ENCODE data around the gene MEF2C. TPM values are rescaled to one million over a fixed set of nuclear protein-coding genes. Genes with fewer than 3 reads are reported as not detected.

MEF2C gene
- total RNA-seq, 1 donor from 2014 or later, result 0.25 TPM

GRCh38 chr5:88725454-88725853, 157.5 kb downstream of the MEF2C start:
- intact Hi-C loops (cut with micrococcal nuclease), result no loop called here

- intact Hi-C loops (cut with micrococcal nuclease), result no loop called here
These were observed 158.8 kb downstream of the MEF2C start for GRCh38 chr5:88724201-88724600.

- intact Hi-C loops (cut with micrococcal nuclease), result no loop called here
These were observed 160.4 kb downstream of the MEF2C start for GRCh38 chr5:88722546-88723073.

- intact Hi-C loops (cut with micrococcal nuclease), result no loop called here
These were observed 163.6 kb downstream of the MEF2C start for GRCh38 chr5:88719434-88719833.

GRCh38 chr5:88718736-88719135, 164.2 kb downstream of the MEF2C start:
- intact Hi-C loops (cut with micrococcal nuclease), result no loop called here

- intact Hi-C loops (cut with micrococcal nuclease), result no loop called here
These were observed 166.9 kb downstream of the MEF2C start for GRCh38 chr5:88716101-88716500.

GRCh38 chr5:88715503-88715902, 167.5 kb downstream of the MEF2C start:
- intact Hi-C loops (cut with micrococcal nuclease), result no loop called here

- intact Hi-C loops (cut with micrococcal nuclease), result no loop called here
These were observed 169.2 kb downstream of the MEF2C start for GRCh38 chr5:88713818-88714217.

GRCh38 chr5:88708682-88709398, 174.1 kb downstream of the MEF2C start:
- intact Hi-C loops (cut with micrococcal nuclease), result no loop called here

- intact Hi-C loops (cut with micrococcal nuclease), result no loop called here
These were observed 175.0 kb downstream of the MEF2C start for GRCh38 chr5:88708021-88708420.

- intact Hi-C loops (cut with micrococcal nuclease), result no loop called here
These were observed 175.6 kb downstream of the MEF2C start for GRCh38 chr5:88707216-88707965.

GRCh38 chr5:88702332-88702731, 180.7 kb downstream of the MEF2C start:
- intact Hi-C loops (cut with micrococcal nuclease), result no loop called here

- intact Hi-C loops (cut with micrococcal nuclease), result no loop called here
These were observed 182.9 kb downstream of the MEF2C start for GRCh38 chr5:88700121-88700520.

GRCh38 chr5:88698290-88698689, 184.7 kb downstream of the MEF2C start:
- intact Hi-C loops (cut with micrococcal nuclease), result no loop called here

- intact Hi-C loops (cut with micrococcal nuclease), result no loop called here
These were observed 186.5 kb downstream of the MEF2C start for GRCh38 chr5:88696466-88696865.

- intact Hi-C loops (cut with micrococcal nuclease), result no loop called here
These were observed 187.1 kb downstream of the MEF2C start for GRCh38 chr5:88695931-88696330.

GRCh38 chr5:88695232-88695631, 187.8 kb downstream of the MEF2C start:
- intact Hi-C loops (cut with micrococcal nuclease), result no loop called here

GRCh38 chr5:88694023-88694679, 188.8 kb downstream of the MEF2C start:
- intact Hi-C loops (cut with micrococcal nuclease), result loop anchor here (5.0 kb wide), 2 partner anchors 37 to 188 kb away; partner anchors contain the start of gene MEF2C

GRCh38 chr5:88693071-88693932, 189.7 kb downstream of the MEF2C start:
- intact Hi-C loops (cut with micrococcal nuclease), result loop anchor here (5.0 kb wide), 2 partner anchors 36 to 189 kb away; partner anchors contain the start of gene MEF2C

GRCh38 chr5:88691945-88692868, 190.8 kb downstream of the MEF2C start:
- intact Hi-C loops (cut with micrococcal nuclease), result loop anchor here (1.0 to 5.0 kb wide), 4 partner anchors 18 to 911 kb away; partner anchors contain the start of gene MEF2C
